Cerebellar nuclear complex (tissue), 1 donor: Measurements from ENCODE around the gene LHFPL2.
"Not testable (repeated sequence)": the region's sequence is repeated elsewhere in the genome, so short reads cannot be mapped to it uniquely, and the experiment has no call there.

ENCODE experiments used
- DNase-seq, 2 experiments: peaks; one replicate each; lab custom pipeline; 2025; lab: John Stamatoyannopoulos, UW

Gene LHFPL2, protein sequence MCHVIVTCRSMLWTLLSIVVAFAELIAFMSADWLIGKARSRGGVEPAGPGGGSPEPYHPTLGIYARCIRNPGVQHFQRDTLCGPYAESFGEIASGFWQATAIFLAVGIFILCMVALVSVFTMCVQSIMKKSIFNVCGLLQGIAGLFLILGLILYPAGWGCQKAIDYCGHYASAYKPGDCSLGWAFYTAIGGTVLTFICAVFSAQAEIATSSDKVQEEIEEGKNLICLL

DNA sequence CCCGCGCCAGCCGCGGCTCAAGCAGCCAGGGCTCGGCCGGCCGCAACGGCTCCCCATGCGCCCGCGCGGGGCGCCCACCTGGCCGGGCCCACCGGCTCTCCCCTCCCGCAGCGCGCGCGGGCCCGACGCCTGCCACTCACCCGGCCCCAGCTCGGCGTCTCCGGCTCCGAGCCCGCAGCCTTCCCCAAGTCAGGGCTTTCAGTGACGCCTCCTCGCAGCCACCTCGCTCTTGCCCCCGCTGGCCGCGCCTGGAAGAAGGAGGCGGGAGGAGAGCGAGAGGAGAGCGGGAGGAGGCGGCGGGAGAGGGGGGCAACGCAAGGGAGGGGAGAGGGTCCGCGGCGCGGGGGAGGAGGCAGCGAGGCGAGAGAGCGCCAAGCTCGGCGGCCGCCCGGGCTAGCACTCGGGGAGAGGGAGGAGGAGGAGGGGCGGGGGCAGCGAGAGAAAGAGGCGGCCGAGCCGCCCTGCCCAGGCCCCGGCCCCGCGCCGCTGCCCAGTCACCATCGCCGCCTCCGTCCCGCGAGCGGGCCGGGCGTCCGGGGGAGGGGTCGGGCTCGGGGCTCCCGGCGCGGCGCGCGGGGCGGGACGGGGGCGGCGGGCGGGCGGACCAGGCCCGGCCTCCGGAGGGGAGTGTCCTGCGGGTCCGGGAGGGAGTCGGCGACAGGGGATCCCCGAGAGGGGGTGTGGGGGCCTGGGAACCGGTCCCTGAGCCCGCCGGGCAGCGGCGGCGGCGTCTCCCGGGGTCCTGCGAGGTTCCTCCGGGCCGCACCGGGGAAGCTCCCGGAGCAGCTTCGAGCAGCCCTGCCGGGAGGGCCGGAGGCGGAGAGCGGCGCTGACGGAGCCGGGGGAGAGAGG, at the start of gene LHFPL2:
TSS of gene LHFPL2 (minus strand) at position 414 of the 852 bp plus-strand sequence. CDS start 138,559 bp downstream, outside the sequence.
- no peak for DNase-seq

- DNase-seq, result no peak
Measured at GRCh38 chr5:78696637-78697036, 48.1 kb upstream of the LHFPL2 start.

DNA sequence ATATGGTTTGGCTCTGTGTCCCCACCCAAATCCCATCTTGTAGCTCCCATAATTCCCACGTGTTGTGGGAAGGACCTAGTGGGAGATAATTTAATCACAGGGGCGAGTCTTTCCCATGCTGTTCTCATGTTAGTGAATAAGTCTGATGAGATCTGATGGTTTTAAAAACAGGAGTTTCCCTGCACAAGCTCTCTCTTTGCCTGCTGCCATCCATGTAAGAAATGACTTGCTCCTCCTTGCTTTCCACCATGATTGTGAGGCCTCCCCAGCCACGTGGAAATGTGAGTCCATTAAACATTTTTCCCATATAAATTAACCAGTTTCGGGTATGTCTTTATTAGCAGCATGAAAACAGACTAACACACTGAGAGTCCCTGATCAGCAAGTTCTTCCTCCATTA, 47.5 kb upstream of the LHFPL2 start:
- DNase-seq, result not testable (repeated sequence)

GRCh38 chr5:78693339-78693738, 44.8 kb upstream of the LHFPL2 start:
- DNase-seq, result no peak

DNA sequence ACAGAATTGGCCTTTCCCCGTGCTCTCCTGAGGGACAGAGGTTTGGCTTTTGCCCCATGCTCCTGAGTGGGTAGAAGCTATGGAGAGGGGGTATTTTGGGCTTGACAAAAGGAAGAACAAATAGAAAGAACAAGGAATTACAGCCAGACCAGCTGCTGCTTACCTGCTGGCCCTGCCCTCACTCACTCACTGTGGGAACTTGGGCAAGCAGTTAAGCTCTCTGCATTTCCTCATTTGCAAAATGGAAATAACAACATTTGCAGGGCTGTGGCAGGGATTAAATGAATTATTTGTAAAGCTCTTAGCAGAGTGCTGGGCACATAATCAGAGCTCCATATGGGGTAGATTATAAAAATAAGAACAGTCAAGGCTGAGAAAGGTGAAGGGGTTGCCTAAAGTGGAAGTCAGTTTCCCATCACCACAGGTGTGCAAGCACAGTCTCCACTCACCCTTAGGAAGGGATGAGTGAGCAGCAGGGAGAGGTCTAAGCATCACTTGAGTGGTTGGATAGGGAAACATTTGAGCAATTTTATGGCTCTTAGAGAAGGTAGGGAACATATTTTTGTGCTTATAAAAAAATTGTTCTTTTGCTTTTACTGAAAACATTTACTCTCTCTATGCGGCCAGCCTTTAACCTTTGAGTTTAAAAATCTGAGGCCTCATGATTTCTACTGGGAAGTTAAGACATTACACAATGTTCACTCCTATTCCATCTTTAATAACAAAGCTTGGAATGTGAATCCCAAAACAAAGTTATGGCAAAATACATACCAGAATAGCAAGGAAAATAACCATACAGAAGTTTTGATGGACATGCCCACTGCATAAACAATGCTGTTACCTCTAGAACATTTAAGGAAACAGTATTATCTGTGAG, 42.8 kb upstream of the LHFPL2 start:
- no peak for DNase-seq

- no peak for DNase-seq
Measured at GRCh38 chr5:78690253-78690972, 41.8 kb upstream of the LHFPL2 start.

- DNase-seq, result no peak
Measured at GRCh38 chr5:78689540-78690252, 41.1 kb upstream of the LHFPL2 start.

GRCh38 chr5:78687514-78687913, 38.9 kb upstream of the LHFPL2 start:
- DNase-seq, result not testable (repeated sequence)

DNA sequence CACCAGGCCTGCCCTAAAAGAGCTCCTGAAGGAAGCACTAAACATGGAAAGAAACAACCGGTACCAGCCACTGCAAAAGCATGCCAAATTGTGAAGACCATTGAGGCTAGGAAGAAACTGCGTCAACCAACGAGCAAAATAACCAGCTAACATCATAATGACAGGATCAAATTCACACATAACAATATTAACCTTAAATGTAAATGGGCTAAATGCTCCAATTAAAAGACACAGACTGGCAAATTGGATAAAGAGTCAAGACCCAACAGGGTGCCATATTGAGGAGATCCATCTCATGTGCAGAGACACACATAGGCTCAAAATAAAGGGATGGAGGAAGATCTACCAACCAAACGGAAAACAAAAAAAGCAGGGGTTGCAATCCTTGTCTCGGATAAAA, 35.3 kb upstream of the LHFPL2 start:
- DNase-seq, result not testable (repeated sequence)

GRCh38 chr5:78679905-78680304, 31.3 kb upstream of the LHFPL2 start:
- no peak for DNase-seq

- no peak for DNase-seq
Measured at GRCh38 chr5:78677777-78678668, 29.5 kb upstream of the LHFPL2 start.

- no peak for DNase-seq
Measured at GRCh38 chr5:78675956-78676730, 27.6 kb upstream of the LHFPL2 start.

DNA sequence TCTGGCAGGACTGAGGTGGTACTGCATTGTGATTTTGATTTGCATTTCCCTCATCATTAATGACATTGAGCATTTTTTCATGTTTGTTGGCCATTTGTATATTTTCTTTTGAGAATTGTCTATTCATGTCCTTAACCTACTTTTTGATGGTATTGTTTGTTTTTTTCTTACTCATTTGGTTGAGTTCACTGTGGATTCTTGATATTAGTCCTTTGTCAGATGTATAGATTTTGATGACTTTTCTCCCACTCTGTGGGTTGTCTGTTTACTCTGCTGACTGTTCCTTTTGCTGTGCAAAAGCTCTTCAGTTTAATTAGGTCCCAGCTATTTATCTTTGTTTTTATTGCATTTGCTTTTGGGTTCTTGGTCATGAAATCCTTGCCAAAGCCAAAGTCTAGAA, 25.3 kb upstream of the LHFPL2 start:
- not testable (repeated sequence) for DNase-seq

DNA sequence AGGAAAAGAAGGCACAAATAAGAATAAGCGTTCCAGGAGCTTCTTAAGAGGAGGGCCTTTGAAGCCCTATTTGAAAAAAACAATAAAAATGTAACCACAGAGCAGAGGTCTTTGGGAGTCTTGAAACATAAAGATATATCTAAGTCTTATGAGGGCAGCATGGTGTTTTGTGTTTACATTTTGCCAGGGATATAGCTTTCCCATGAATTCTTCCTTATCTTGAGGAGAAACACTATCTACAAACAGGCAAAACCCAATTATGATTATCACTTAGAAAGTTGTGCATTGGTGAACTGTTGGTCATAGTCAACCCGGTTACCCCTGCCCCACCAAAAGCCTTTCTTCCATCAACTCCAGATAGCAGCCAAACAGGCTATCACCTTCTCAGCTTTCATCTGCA, 23.6 kb upstream of the LHFPL2 start:
- DNase-seq, result no peak

GRCh38 chr5:78671609-78672008, 23.0 kb upstream of the LHFPL2 start:
- DNase-seq, result no peak

- DNase-seq, result no peak
Measured at GRCh38 chr5:78670701-78671269, 22.2 kb upstream of the LHFPL2 start.

- no peak for DNase-seq
Measured at GRCh38 chr5:78669331-78669730, 20.8 kb upstream of the LHFPL2 start.

DNA sequence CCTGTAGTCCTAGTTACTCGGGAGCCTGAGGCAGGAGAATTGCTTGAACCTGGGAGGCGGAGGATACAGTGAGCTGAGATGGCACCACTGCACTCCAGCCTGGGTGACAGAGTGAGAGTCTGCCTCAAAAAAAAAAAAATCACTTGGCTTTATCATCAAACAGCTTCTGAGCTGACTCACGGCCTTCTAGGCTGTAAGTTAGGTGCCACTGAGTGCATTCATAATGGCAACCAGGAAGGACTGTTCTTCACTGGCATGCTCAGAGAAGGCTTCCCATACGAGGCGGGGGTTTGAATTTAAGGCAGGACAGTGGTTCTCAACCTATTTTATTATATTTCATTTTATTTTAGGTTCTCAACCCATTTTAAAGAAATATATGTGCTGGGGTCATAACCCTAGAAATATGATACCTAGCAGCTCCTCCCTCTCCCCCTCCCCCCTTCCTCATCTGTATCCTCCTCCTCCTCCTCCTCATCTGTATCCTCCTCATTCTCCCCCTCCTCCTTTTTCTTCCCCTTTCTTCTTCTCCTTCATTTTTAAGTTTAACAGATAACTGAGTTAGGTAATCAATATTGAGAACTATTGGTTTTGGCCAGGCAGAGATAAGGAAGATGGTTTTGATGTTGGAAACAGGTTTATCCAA, 19.0 kb upstream of the LHFPL2 start:
- DNase-seq, result no peak
